ENCODE measurements around the gene TRMT44.
A peak's percentile ranks its signal among the peaks of the same experiment; 100 is the strongest.

Gene TRMT44

DNA sequence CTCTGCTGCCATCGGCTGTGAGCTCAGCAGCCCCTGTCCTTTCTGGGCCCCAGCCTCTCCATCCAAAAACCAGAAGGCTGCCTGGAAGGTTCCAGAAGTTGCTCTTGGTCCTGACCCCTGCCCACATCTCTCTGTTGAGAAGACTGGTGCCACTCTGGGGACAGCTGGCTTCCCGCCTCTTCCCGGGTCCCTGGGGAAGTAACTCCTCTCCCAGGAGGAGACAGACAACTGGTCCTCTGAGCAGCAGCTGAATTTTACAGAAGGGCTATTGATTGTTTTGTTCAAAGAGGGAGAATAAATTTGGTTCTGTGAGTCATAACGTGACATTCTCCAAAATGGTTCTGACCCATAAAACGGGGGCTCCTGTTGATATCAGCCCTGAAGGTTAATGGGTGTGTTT lies 61.2 kb downstream of the TRMT44 start:
- no peaks in the 10 kb centered on the region for H3K36me3 ChIP-seq
- TF ChIP-seq, protein P1, sequence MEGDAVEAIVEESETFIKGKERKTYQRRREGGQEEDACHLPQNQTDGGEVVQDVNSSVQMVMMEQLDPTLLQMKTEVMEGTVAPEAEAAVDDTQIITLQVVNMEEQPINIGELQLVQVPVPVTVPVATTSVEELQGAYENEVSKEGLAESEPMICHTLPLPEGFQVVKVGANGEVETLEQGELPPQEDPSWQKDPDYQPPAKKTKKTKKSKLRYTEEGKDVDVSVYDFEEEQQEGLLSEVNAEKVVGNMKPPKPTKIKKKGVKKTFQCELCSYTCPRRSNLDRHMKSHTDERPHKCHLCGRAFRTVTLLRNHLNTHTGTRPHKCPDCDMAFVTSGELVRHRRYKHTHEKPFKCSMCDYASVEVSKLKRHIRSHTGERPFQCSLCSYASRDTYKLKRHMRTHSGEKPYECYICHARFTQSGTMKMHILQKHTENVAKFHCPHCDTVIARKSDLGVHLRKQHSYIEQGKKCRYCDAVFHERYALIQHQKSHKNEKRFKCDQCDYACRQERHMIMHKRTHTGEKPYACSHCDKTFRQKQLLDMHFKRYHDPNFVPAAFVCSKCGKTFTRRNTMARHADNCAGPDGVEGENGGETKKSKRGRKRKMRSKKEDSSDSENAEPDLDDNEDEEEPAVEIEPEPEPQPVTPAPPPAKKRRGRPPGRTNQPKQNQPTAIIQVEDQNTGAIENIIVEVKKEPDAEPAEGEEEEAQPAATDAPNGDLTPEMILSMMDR (IDR thresholded peaks at IDR 0.05; ENCODE audit: low read depth, low read length), result no peak
- no peak for DNase-seq
- H3K9me3 ChIP-seq (ENCODE audit: severe bottlenecking), result peaks cover 5% of the 10 kb centered on the region
- no peaks in the 10 kb centered on the region for H3K27me3 ChIP-seq (ENCODE audit: insufficient read depth, low read depth, severe bottlenecking)
- no peak overlapping the region for H3K27ac ChIP-seq
- H3K4me3 ChIP-seq (ENCODE audit: low read depth, low read length), result no peak overlapping the region

DNA sequence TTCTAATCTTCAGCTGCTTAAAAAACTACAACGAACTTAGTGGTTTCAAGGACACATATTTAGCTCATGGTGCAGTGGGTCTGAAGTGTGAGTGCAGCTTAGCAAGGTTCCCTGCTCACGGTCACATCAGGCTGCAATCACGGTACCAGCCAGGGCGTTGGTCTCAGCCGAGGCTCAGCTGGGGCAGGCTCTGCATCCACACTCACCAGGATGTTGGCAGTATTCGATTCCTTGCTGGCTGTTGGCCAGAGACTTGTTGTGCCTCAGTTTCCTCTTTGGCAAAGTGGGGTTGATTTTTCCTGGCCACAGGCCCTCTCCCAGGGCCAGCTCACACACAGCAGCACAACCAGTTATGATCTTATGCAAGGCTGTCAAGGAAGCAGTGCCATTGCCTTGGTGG lies 61.8 kb downstream of the TRMT44 start:
- no peak for DNase-seq
- TF ChIP-seq, protein P1 (IDR thresholded peaks at IDR 0.05; ENCODE audit: low read depth, low read length), result no peak
- H3K27me3 ChIP-seq (ENCODE audit: insufficient read depth, low read depth, severe bottlenecking), result no peaks in the 10 kb centered on the region
- no peaks in the 10 kb centered on the region for H3K36me3 ChIP-seq
- H3K4me3 ChIP-seq (ENCODE audit: low read depth, low read length), result no peak overlapping the region
- H3K27ac ChIP-seq, result no peak overlapping the region
- peaks cover 5% of the 10 kb centered on the region for H3K9me3 ChIP-seq (ENCODE audit: severe bottlenecking)

DNA sequence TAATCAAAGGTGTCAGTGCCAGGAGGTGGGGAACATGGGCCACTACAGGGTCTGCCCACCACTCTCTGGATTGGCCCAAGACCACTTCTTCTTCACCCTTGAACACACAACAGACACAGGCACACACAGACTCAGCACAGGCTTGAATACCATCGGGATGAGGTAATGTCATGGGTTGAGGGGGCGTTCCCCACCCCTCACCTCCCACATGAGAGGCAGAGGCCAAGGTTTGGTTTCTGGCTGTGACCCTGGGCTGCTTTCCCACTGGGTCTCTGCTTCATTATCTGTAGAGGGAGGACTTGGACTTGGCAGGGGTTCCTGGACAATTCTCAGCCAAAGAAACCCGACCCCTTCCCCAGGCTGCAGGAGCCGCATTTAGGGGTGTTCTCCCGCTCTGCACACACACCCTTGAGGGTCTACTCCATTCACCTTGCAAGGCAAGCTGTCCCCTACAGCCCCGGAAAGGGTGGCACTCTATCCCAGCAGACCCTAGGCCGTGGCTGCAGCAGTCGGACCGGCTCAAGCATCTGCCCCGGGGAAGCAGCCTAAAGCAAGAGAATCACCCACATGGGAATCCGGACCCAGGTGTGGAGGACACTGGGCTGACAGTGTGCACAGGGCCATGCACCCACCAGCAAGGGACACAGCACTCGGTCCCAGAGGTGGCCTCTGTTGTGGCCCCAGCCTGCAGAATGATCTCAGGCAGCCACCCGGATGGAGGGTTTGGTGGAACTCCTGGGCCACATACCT lies 62.4 kb downstream of the TRMT44 start:
- DNase-seq, result no peak
- no peaks in the 10 kb centered on the region for H3K36me3 ChIP-seq
- H3K27me3 ChIP-seq (ENCODE audit: insufficient read depth, low read depth, severe bottlenecking), result no peaks in the 10 kb centered on the region
- no peak overlapping the region for H3K27ac ChIP-seq
- H3K4me3 ChIP-seq (ENCODE audit: low read depth, low read length), result no peak overlapping the region
- H3K9me3 ChIP-seq (ENCODE audit: severe bottlenecking), result peaks cover 5% of the 10 kb centered on the region
- TF ChIP-seq, protein P1 (IDR thresholded peaks at IDR 0.05; ENCODE audit: low read depth, low read length), result no peak

DNA sequence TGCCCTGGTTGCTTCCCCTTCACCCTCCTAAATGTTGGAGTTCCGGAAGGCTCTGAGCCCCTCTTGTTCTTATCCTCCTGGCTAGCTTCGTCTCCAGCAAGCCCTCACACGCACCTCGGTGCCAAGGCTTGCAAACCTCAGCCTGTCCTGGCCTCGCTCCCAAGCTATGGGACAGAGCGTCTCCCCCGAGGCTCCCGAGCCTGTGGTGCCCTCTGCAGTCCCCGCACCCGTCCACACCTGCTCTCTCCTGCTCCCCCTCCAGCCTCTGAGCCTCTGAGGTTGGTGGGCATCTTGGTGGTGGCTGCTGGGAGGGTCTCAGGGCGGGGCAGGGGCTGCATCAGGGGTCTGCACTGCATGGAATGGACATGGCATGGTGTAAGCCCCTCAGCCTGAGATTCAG lies 63.2 kb downstream of the TRMT44 start:
- DNase-seq, result no peak
- H3K27ac ChIP-seq, result no peak overlapping the region
- H3K27me3 ChIP-seq (ENCODE audit: insufficient read depth, low read depth, severe bottlenecking), result no peaks in the 10 kb centered on the region
- TF ChIP-seq, protein P1 (IDR thresholded peaks at IDR 0.05; ENCODE audit: low read depth, low read length), result 0 out of 2 replicates have a peak, but pooled peaks have one; percentile 12
- H3K9me3 ChIP-seq (ENCODE audit: severe bottlenecking), result no peaks in the 10 kb centered on the region
- no peaks in the 10 kb centered on the region for H3K36me3 ChIP-seq
- H3K4me3 ChIP-seq (ENCODE audit: low read depth, low read length), result no peak overlapping the region

DNA sequence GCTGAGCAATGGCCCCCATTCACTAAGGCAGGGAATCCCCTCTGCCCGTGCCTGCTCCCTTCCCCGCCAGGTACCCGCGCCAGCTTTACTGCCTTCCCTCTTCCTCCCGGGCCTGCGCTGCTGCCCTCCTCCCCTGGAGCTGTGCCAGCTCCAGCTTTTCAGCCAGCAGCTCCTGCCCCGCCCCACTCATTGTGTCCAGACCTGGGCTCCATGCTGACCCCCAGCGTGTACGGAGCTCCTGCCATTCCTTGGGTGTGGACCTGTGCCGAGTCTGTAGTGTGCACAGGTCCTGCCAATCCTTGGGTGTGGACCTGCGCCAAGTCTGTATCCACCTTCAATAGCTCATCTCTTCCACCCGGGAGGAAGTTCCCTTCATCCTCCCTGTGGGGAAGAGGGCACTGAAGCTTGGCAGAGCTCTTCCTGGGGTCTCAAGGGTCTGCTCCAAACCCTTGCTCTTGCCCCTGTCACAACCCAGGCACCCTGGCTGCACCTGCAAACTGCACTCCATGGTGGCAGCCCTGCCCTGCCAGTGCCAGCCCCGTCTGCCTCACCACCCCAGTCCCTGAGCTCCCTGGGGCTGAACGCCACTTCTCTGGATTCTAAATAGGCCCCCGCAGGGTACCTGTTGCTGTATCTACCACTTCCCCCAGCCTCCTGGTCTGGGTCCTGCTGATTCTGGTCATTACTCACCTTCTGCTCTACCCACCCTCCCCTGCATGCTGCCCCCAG lies 63.9 kb downstream of the TRMT44 start:
- Histone ChIP-seq H3K36me3 (no peaks in the 10 kb centered on the region), H3K9me3 (ENCODE audit: severe bottlenecking) (no peaks in the 10 kb centered on the region), H3K27ac (no peak overlapping the region), H3K4me3 (ENCODE audit: low read depth, low read length) (no peak overlapping the region), H3K27me3 (ENCODE audit: insufficient read depth, low read depth, severe bottlenecking) (no peaks in the 10 kb centered on the region)
- DNase-seq, result no peak
- TF ChIP-seq, protein P1 (IDR thresholded peaks at IDR 0.05; ENCODE audit: low read depth, low read length), result no peak

Measured in WERI-Rb-1 (cell line).